Mucosa of descending colon (tissue), 3 donors: ENCODE measurements around the gene IL3RA. TPM values are rescaled to one million over a fixed set of nuclear protein-coding genes. Genes with fewer than 3 reads are reported as not detected.
A peak's percentile ranks its signal among the peaks of the same experiment; 100 is the strongest.

Experiments used
- ATAC-seq: fragments of 200-7000 bp; cut with Tn5 transposase; one replicate; pipeline ENCODE4 v1.9.1; 2020; ENCODE audit warnings: mild to moderate bottlenecking, moderate library complexity
- DNase-seq, 3 donors: peaks; one replicate each; pipeline ENCODE4 v3.0.0-alpha.2; 2020
- H3K36me3 ChIP-seq: fragments of 200-600 bp; one replicate; pipeline ENCODE4 v1.8.0; 2021; ENCODE audit warnings: low read depth, mild to moderate bottlenecking
- H3K4me1 ChIP-seq: fragments of 200-600 bp; one replicate; pipeline ENCODE4 v1.8.0; 2021; ENCODE audit warnings: low read depth, mild to moderate bottlenecking
- H3K4me3 ChIP-seq: fragments of 200-600 bp; one replicate; pipeline ENCODE4 v1.8.0; 2021; ENCODE audit warnings: mild to moderate bottlenecking
- H3K9me3 ChIP-seq: fragments of 200-600 bp; one replicate; pipeline ENCODE4 v1.8.0; 2021; ENCODE audit warnings: mild to moderate bottlenecking
- CTCF ChIP-seq: fragments of 200-600 bp; IDR thresholded peaks from one replicate; pipeline ENCODE4 v1.8.0; 2022; ENCODE audit warnings: antibody characterized with exemption, mild to moderate bottlenecking
- intact Hi-C, 2 donors: fragments of 100-400 bp; cut with DNase I in 1 of 2; cut with micrococcal nuclease in 1 of 2; formaldehyde crosslinking; loops; one replicate each; pipeline versions ENCODE4 v1.11.0 to v1.11.1; 2022; cut with DNase I, micrococcal nuclease
- long read RNA-seq, 2 donors: library from polyadenylated mRNA; unstranded; transcript quantifications; one replicate each; pipeline ENCODE4 v2.0.0, GENCODE V29; 2019 to 2021
- total RNA-seq, 3 donors: library from RNA; stranded (reverse); fragmentation: NEBNext Ultra II Directional in 2 of 3; extraction: Animal tissue kit (Norgen Biotek cat#: 25700) in 2 of 3; gene quantifications; one replicate each; pipeline versions ENCODE4 v1.2.1 to v1.2.4, GENCODE V29; 2021 to 2023
- donor health status: DM: no; HTN: no; CAD: no; lungs with moderate emphysema.
- donor health status: DM: no; HTN: no; CAD: no.
- donor health status: DM: no; HTN: yes; CAD: no.

Gene IL3RA
- total RNA-seq, result 10 to 100 TPM in 1 of 3 donors, 1 to 10 TPM in 2; 6.3 to 11.6 (median 8.5) TPM
- long read RNA-seq, donor 1, transcript IL3RA-201 (12 exons, 1,706 nt), result major isoform, 7 of 14 reads
- long read RNA-seq, donor 1, partial matches to known transcripts, result 0 of 14 reads
- long read RNA-seq, donor 1, other reads (novel, unspliced or antisense), result 7 of 14 reads
- long read RNA-seq, donor 2, transcript IL3RA-201 (12 exons, 1,706 nt), result major isoform, 16 of 22 reads
- long read RNA-seq, donor 2, partial matches to known transcripts, result 0 of 22 reads
- long read RNA-seq, donor 2, other reads (novel, unspliced or antisense), result 5 of 22 reads

GRCh38 chrX:1336331-1336943 is at the start of gene IL3RA:
IL3RA (plus strand) TSS chrX:1336785; CDS start chrX:1341766, 4,981 bp downstream.
- ATAC-seq, result peak; percentile 86
- no peaks in the 10 kb centered on the region for H3K9me3 ChIP-seq
- intact Hi-C loops, result no loop called here
- no peaks in the 10 kb centered on the region for H3K36me3 ChIP-seq
- no peak for TF ChIP-seq CTCF
- peak; percentile 49 to 62 (median 55) for DNase-seq
- peak within 1 kb of the TSS; percentile 6 for H3K4me3 ChIP-seq
- H3K4me1 ChIP-seq, result peaks cover 4% of the 10 kb centered on the region

GRCh38 chrX:1289535-1289934 is 47.0 kb upstream of the IL3RA start:
- no peak overlapping the region for H3K4me3 ChIP-seq
- no peak for TF ChIP-seq CTCF
- no peaks in the 10 kb centered on the region for H3K36me3 ChIP-seq
- DNase-seq (no peak), ATAC-seq (no peak)
- no peaks in the 10 kb centered on the region for H3K4me1 ChIP-seq
- no peaks in the 10 kb centered on the region for H3K9me3 ChIP-seq
- intact Hi-C loops, result no loop called here

- ATAC-seq (no peak), DNase-seq (peak in 1 of 3 donors; percentile 1)
- Histone ChIP-seq H3K36me3 (no peaks in the 10 kb centered on the region), H3K4me3 (no peak overlapping the region), H3K4me1 (no peaks in the 10 kb centered on the region), H3K9me3 (no peaks in the 10 kb centered on the region)
- no peak for TF ChIP-seq CTCF
- intact Hi-C loops, result no loop called here
These were observed 45.4 kb upstream of the IL3RA start for GRCh38 chrX:1291110-1291740.

GRCh38 chrX:1292575-1293290 is 43.9 kb upstream of the IL3RA start:
- no peak for ATAC-seq

More at GRCh38 chrX:1292575-1293290, 43.9 kb upstream of the IL3RA start:
- no peak overlapping the region for H3K4me3 ChIP-seq
- no peaks in the 10 kb centered on the region for H3K36me3 ChIP-seq
- TF ChIP-seq CTCF, result no peak
- no peaks in the 10 kb centered on the region for H3K9me3 ChIP-seq
- no peak for DNase-seq
- intact Hi-C loops, result no loop called here
- no peaks in the 10 kb centered on the region for H3K4me1 ChIP-seq
